GM13976 (cell line): ENCODE results near the gene MT4.

ENCODE experiments used
- DNase-seq: peaks from one replicate; pipeline ENCODE4 v3.0.0; 2012; ENCODE audit warnings: low spot score
- in situ Hi-C: fragments of 300-500 bp; cut with MboI; formaldehyde crosslinking; loops from one replicate; pipeline ENCODE4 v1.12.0; 2022; ENCODE audit warnings: low sequenced_read_pairs, mixed read lengths, inconsistent platforms; ENCODE audit not compliant: unreplicated experiment
- TF ChIP-seq, protein P1 (sequence below): IDR thresholded peaks from 2 replicates; pipeline ENCODE4 v1.5.1; 2012; ENCODE audit warnings: borderline replicate concordance, mild to moderate bottlenecking; ENCODE audit not compliant: insufficient read depth; ENCODE audit errors: extremely low read depth, missing control alignments, control extremely low read depth

Gene MT4

DNA sequence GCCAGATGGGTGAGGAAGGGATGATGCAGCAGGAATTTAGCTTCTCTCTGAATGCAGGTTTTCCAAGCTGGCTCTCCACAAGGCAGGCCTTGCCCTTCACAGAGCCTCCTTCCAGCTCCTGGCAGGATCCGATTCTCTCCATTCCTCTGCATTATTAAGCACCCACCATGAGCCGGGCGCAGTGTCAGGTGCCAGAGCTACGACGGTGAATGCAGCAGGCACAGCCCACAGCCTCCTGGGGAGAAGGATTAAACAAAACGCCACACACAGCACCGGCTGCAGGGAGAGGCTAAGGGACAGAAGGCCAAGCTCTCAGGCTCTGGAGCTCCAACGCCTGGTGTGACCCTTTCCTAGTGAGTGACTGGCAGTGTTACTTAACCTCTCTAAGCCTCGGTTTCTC is 36.5 kb downstream of the MT4 start:
- TF ChIP-seq, protein P1, sequence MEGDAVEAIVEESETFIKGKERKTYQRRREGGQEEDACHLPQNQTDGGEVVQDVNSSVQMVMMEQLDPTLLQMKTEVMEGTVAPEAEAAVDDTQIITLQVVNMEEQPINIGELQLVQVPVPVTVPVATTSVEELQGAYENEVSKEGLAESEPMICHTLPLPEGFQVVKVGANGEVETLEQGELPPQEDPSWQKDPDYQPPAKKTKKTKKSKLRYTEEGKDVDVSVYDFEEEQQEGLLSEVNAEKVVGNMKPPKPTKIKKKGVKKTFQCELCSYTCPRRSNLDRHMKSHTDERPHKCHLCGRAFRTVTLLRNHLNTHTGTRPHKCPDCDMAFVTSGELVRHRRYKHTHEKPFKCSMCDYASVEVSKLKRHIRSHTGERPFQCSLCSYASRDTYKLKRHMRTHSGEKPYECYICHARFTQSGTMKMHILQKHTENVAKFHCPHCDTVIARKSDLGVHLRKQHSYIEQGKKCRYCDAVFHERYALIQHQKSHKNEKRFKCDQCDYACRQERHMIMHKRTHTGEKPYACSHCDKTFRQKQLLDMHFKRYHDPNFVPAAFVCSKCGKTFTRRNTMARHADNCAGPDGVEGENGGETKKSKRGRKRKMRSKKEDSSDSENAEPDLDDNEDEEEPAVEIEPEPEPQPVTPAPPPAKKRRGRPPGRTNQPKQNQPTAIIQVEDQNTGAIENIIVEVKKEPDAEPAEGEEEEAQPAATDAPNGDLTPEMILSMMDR: no peak
- in situ Hi-C loops: no loop called here
- no peak for DNase-seq

DNA sequence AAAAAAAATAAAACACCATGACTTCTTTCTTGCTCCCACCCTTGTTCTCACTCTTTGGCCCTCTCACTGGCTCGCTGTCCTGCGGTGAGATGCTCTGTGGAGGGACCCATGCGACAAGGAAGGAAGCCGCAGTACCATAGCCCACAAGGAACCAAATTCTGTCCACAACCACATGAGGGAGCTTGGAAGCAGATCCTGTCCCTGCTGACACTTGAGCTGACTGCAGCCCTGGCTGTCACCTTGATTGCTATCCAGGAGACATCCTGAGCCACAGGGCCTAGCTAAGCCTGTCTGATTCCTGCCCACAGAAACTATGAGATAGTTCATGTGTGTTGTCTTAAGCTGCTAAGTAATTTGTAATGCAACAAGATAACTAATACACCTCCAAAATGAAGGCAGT is 38.7 kb downstream of the MT4 start:
- in situ Hi-C loops: no loop called here
- DNase-seq: no peak

DNA sequence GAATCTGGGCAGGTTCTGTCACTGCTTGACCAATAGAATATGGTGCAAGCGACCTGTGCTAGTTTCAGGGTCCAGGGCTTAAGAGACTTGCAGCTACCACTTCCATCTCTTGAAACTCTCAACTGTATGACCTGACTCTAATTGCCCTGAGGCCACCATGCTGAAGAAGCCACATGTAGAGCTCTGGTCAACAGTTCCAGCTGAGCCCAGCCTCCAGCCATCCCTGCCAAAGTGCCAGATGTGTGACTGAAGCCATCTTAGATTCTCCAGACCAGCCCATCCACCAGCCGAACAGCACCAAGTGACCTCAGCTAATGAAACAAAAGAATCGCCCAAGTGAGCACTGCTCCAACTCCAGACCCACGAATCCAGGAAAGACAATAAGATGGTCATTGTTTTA is 40.1 kb downstream of the MT4 start:
- no peak for DNase-seq
- TF ChIP-seq, protein P1: no peak
- in situ Hi-C loops: no loop called here

More for the DNA sequence above, 38.7 kb downstream of the MT4 start:
- TF ChIP-seq, protein P1: no peak

DNA sequence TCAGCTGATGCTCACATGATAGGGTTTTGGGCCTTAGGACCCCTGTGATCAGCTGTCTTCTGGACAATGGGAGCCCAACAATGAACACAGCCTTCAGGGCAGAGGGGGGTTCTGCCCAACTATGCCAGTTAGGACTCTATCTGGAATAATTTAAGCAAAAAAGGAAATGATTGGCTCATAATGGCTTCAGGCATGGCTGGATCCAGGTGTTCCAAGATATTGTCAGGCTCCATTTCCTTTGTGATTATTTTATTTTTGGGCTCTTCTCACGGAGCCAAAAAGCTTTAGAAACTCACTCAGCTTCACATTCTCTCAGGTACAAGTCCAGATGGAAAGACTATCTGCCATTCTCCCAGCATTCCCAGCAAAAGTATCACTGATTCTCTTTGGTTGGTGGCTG is 40.6 kb downstream of the MT4 start:
- TF ChIP-seq, protein P1: no peak
- DNase-seq: no peak
- in situ Hi-C loops: no loop called here

DNA sequence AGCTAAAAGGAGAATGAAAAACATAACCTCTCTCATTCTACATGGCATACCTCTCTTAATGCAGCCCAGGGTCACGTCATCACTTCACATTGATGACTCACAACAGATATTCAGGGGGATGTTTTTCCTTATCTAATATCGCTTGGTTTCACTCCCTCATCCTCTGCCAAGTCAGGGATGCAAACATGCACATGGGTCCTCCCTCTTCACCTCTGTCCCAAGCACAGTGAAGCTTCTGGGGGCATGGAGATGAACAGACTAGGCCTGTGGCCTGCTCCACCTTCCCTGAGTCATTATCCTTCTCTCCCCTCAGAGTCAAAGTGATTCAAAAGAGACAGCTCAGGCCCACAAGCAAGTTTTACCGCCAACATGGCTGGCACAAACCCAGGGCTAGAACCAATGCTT is 41.2 kb downstream of the MT4 start:
- in situ Hi-C loops: no loop called here
- no peak for DNase-seq
- TF ChIP-seq, protein P1: no peak

DNA sequence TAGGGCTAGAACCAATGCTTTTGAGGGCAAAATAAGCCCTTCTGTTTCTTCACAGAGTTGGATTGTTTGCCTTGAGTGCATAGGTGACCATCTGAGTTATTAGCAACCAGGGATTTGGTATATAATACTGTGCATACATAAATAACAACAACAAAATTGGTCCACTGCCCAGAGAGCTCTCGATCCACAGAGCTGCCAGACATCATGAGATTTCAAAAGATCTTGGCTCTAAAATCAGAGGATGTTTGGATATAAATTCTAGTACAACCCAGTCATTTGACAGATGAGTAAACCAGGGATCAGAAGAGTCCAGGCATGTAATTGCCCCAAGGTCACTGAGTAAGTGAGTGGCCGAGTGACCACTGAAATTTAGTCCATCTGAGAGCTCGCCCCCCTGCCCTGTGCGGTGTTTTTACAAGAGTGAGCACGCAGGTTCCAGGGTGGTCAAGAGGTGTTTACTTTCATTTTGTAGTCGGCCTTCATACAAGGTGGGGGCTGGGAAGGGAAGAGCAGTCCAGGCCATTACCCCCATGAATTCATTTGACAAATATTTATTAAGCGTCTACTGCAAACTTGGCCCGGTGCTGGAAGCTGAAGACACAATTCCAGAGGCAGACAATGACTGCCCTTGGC is 41.7 kb downstream of the MT4 start:
- no peak for DNase-seq
- TF ChIP-seq, protein P1: no peak
- in situ Hi-C loops: no loop called here

DNA sequence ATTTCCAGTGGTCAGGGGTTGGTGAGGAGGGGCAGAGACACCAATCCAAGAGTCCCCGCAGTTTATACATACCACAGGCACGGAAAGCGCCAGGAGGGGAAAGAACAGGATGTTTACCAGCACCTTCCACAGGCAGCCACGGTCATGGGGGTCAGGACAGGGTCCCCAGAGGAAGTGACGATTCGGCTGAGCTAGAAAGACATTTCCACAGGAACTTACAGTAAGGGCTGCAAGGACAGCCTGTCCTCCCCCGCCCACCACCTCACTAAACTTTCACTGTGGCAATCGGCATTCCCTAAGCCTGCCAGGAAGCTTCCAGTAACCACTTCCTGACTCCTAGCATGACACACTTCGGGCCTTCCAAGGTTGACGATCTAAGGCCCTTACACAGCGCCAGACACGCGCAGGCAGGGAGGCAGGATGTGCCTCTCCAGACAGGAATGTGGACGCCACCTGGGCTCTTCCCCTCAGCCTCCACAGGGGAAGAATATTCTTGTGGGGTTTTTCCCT is 42.3 kb downstream of the MT4 start:
- DNase-seq: no peak
- in situ Hi-C loops: no loop called here
- TF ChIP-seq, protein P1: no peak
